ENCODE measurements around the gene BEAN1.
A peak's percentile ranks its signal among the peaks of the same experiment; 100 is the strongest.
"Not testable (repeated sequence)": the region's sequence is repeated elsewhere in the genome, so short reads cannot be mapped to it uniquely, and the experiment has no call there.

The BEAN1 gene

DNA sequence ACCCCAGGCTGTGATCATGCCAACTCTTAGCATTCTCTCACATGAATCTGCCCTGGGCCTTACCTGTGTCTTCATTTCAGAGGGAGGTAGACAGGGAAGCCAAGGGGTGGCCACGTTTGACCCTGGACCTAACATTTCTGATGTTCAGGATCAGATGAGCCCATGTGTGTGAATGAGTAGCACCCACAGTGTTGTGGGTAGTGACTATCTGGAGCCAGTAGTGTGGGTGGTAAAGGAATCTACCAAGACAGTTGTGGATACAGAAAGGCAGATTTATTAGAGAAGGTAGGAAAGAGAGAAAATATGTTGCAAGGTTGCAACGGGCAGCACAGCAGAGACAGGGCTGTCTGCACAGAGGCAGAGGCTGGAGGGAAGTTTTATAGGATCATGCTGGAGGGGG lies 62.3 kb downstream of the BEAN1 start:
- DNase-seq: no peak

- DNase-seq: no peak
These were observed 62.7 kb downstream of the BEAN1 start for GRCh38 chr16:66489818-66490217.

GRCh38 chr16:66490774-66491715 lies 64.0 kb downstream of the BEAN1 start:
- peak; percentile 79 for DNase-seq

DNA sequence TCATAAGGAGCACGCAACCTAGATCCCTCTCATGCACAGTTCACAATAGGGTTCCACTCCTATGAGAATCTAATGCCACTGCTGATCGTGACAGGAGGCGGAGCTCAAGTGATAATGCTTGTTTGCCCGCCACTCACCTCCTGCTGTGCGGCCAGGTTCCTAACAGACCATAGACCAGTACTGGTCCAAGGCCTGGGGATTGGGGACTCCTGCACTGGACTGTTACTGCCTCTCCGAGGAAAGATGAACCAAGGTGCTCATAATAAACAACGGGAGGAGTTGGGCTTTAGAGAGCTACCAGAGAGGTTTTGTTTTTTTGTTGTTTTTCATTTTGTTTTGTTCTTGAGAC lies 64.6 kb downstream of the BEAN1 start:
- no peak for DNase-seq

DNA sequence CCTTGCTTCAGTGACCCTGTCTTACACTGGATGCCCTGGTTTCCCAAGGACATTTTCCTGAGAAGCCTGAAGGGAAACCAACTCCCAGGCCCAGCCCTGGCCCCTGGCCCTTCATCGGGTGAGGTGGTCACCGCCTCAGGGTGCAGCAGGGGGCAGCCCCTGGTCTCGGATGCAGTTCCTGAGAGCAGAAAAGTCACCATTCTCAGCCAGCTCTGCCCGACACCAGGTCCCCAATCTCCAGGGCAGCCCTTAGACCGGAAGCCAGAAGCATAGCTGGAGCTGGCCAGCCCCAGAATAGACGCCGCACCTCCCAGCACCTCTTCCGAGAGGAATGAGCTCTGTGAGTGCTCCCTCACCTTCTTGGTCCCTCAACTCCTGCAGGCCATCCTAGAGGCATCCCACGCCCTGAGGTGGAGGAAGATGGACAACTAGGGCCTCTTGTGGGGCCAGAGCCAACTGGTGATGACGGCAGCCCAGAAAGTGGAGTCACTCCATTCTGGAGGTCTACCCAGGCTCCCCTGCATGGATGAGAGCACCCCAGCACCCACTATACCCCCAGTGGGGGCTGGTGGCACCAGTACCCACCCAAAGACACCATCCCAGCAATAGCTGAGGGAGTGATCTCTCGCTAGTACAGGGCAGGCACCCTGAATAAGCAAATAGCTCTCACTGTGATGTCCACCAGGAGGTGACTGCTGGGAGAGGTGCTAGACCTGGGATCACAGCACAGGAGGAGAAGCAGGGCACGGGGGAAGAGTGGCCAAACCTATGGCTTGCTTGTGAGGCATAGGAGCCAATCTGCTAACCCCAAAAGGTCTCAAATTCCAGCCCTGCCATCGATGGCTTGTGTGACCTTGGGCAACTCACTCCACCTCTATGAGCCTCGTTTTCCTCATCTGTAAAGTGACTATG lies 66.7 kb downstream of the BEAN1 start:
- DNase-seq: no peak

- no peak for DNase-seq
These were observed 67.8 kb downstream of the BEAN1 start for GRCh38 chr16:66494916-66495315.

GRCh38 chr16:66495440-66495839 lies 68.3 kb downstream of the BEAN1 start:
- no peak for DNase-seq

DNA sequence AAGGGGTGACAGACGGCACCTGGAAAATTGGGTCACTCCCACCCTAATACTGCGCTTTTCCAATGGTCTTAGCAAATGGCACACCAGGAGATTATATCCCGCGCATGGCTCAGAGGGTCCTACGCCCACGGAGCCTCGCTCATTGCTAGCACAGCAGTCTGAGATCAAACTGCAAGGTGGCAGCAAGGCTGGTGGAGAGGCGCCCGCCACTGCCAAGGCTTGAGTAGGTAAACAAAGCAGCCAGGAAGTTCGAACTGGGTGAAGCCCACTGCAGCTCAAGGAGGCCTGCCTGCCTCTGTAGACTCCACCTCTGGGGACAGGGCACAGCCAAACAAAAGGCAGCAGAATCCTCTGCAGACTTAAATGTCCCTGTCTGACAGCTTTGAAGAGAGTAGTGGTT lies 69.1 kb downstream of the BEAN1 start:
- not testable (repeated sequence) for DNase-seq

GRCh38 chr16:66497921-66498320 lies 70.8 kb downstream of the BEAN1 start:
- not testable (repeated sequence) for DNase-seq

DNA sequence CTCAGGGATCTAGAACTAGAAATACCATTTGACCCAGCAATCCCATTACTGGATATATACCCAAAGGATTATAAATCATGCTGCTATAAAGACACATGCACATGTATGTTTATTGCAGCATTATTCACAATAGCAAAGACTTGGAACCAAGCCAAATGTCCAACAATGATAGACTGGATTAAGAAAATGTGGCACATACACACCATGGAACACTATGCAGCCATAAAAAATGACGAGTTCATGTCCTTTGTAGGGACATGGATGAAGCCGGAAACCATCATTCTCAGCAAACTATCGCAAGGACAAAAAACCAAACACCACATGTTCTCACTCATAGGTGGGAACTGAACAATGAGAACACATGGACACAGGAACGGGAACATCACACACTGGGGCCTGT lies 74.5 kb downstream of the BEAN1 start:
- not testable (repeated sequence) for DNase-seq

DNA sequence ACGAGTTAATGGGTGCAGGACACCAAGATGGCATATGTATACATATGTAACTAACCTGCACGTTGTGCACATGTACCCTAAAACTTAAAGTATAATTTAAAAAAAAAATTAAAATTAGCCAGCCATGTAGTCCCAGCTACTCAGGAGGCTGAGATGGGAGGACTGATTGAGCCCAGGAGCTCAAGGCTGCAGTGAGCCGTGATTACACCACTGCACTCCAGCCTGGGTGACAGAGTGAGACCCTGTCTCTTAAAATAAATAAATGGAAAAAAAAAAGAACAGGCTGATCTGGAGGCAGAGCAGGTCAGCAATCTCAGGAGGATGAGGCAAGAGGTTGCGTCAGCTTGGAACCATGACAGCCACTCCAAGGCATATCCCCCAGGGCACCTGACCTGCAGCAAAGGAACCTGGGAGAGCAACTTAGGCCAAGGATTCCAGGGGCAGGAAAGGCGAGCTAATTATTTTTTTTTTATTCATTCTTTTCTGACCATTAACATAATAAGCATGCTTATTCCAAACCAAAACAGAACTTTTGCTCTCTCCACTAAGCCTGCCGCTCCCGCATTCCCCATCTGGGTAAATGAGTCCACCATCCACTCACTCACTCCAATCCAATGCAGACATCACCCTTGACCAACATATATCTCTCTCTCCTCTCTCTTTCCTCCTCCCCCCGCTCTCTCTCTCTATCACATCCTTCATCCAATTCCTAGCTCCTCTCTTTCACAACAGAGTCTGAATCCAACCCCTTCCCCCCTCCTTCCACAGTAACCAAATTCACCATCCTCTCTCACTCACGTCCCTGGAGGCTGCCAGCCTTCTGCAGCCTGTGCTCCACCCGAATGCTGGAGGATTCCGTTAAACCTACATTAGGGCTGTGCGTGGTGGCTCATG lies 75.2 kb downstream of the BEAN1 start:
- no peak for DNase-seq

DNA sequence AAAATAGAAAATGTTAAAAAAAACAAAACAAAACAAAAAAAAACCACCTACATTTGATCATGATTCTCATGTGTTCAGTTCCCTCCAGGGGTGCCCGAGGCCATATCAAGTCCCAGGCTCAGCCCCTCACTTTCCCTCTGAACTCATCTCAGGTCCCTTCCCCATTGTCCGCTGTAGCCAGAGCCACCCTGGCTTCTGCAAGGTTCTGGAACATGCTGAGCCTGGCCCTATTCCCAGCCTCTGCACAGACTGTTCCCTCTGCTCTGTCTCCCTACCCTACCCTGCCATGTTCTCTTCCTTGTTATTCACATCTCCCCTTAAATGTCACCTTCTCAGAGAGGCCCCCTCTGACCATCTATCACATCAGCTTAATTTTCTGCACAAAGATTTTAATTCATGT lies 75.9 kb downstream of the BEAN1 start:
- no peak for DNase-seq

DNA sequence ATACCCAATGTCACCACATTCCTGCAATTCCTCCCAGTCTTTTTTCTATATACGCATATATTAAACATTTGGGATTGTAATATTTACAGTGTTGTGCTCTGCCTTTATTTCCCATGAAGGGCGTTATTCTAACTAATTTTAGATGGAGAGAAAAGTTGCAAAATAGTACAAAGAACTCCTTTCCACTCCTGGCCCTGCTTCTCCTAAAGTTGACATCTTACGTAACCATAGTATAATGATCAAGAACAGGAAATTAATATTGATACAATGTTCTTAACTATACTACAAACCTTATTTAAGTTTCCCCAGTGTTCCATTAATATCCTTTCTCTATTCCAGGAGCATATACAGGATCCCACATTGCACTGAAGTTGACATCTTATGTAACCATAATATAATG lies 76.5 kb downstream of the BEAN1 start:
- no peak for DNase-seq

GRCh38 chr16:66507731-66508239 lies 80.7 kb downstream of the BEAN1 start:
- DNase-seq: no peak

- no peak for DNase-seq
These were observed 81.3 kb downstream of the BEAN1 start for GRCh38 chr16:66508248-66508913.

GRCh38 chr16:66508914-66509496 lies 81.9 kb downstream of the BEAN1 start:
- DNase-seq: no peak

DNA sequence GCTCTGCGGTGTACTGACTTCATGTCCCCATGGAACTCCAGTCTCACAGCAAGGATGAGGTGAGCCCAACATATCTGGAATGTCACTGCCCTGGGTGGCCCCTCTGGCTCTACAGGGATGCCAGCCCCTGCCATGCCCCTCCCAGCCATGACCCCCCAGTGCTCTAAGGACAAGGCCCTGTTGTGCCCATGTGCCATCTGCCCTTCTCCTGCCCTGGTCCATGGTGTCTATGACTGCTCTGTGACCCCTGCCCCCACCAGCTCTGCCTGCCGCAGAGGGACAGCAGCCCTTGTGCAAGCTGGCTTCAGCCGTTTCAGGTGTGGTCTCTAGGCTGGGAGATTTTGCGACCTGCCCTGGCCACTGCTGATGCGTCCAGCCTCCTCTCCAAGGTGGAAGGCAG lies 82.5 kb downstream of the BEAN1 start:
- no peak for DNase-seq

GRCh38 chr16:66510298-66510697 lies 83.2 kb downstream of the BEAN1 start:
- no peak for DNase-seq

DNA sequence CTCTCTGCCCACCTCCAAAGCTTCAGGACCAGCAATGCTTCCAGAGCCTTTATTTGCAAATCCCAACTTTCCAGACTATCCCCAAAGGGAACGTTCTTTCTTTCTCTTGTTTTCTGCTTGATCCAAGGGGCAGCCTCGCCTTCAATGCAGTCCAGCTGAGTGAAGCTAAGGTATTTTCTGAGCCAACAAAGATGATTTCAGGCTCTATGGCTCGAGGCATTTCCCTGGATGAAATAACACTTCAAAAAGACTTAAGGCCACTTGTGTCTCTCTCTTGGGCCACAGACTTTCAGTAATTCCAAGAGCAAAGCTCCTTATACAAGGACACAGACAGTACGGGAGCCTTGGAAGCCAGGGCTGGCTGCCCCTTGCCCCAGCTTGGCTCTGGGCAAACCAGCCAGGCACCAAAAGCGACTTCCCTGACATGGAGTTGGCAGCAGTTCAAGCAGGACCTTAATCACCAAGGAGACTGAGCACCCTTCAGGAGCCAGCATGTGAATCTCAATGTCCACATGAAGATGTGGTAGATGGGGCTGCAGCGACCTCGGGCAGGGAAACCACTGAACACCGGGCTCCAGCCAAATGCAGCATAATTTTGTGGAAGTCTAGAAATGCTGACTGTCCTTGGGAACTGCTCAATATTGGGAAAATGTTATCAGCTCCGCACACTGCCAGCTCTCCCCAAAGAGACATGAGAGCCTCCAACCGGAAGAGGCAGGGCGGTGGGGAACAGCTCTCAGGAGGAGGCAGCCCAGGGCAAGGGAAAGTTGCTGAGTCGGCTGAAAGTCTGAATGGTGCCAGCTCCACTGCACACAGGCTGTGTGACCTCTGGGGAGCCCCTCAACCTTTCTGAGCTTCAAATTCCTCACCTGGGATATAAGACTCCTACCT lies 83.9 kb downstream of the BEAN1 start:
- DNase-seq: peak; percentile 31

- peak; percentile 80 for DNase-seq
These were observed 84.6 kb downstream of the BEAN1 start for GRCh38 chr16:66511602-66512271.

Data from hematopoietic multipotent progenitor cell treated with erythropoietin and hydrocortisone succinate and interleukin-3 and kit ligand, for 4 days (in vitro differentiated cells).